GM19395 (cell line): ENCODE results near the gene TEAD2.

ENCODE experiments used
- ATAC-seq: cut with Tn5 transposase; IDR thresholded peaks from one replicate; pipeline ENCODE4 v1.9.1; 2021; ENCODE audit warnings: mild to moderate bottlenecking, moderate library complexity; ENCODE audit not compliant: unreplicated experiment

The TEAD2 gene

GRCh38 chr19:49294401-49294800 lies 67.8 kb downstream of the TEAD2 start:
- ATAC-seq, result no peak
